GM18909 (cell line): ENCODE data around the gene ABLIM3.

Experiments used
- ATAC-seq: cut with Tn5 transposase; IDR thresholded peaks from one replicate; pipeline ENCODE4 v1.9.1; 2021; ENCODE audit warnings: mild to moderate bottlenecking; ENCODE audit not compliant: unreplicated experiment, poor library complexity

ABLIM3 gene

DNA sequence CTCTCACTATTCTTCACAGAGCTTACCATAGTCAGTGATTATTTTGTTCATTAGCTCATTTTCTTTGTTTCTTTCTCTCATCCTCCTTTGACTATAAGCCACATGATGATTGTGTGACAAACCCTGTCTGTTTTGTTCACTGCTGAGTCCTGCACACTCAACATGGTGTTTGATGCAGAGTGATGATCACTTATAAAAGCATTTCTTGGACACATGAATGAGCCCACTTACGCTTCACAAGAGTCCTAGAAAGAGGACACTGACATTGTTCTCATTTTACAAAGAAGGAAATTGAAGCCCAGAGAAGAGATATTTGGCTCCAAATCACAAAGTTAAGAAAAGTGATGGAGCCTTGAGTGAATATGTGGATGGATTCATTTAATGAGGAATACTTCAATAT is 13.4 kb downstream of the ABLIM3 start:
- no peak for ATAC-seq

DNA sequence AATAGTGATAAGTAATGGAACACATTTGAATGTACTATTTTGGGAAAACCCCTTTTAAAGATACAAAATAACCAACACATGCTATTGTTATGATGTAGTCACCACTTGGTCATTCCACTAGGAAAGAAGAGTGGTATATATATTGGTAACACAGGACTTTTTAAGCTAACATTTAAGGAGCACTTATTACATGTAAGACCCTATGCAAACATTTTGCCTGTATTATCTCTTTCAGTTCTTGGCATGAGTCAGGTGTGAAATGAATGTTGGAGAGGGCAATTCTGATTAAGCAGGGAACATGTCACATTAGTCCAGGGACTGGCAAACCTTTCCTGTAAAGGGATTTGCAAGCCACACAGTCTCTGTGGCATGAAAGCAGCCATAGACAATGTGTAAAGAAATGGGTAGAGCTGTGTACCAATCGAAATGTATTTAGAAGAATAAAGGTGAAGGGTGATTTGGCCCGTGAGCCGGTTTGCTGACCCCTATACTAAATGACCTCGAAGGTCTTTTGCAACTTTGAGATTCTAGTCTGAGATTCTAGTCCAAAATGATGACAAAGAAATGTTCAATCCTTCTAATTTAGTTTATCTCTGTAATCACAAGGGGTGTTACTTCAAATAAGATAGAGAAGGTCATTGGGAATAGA is 15.3 kb downstream of the ABLIM3 start:
- ATAC-seq, result no peak

DNA sequence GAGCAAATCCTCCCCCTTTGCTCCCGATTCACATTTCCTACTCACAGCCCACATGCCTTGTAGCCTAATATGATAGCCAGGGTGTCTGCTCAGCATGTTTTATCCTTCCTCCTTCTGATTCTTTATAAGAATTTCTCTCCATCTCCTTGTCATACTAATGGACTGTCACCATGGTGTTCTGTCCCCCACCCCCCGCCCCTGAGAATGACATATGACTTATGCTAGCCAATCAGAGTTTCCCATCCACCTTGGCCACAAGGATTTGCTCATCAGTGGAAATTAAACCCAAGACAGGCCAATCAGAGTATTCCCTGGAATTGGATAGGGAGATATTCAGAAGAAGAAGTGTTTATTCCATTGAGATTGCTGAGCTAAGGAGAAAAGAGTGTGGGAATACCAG is 16.0 kb downstream of the ABLIM3 start:
- ATAC-seq, result no peak

DNA sequence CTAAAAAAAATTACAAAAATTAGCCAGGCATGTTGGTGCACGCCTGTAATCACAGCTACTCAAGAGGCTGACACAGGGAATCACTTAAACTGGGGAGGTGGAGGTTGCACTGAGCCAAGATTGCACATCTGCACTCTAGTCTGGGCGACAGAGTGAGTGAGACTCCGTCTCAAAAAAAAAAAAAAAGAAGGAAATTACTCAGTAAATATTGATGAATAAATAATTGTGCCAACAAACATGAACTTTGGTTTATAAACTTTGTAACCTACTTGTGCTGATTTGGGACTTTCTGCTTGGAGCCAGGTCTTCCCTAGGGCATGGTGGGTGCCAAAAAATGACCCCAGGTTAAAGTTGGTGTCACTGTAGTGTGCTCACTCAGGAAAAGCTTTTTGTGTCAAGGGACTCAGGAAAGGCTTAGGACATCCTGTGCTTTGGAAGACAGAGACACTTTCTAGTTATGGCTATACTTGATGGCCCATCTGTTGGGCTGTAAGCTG is 19.0 kb downstream of the ABLIM3 start:
- ATAC-seq, result no peak

DNA sequence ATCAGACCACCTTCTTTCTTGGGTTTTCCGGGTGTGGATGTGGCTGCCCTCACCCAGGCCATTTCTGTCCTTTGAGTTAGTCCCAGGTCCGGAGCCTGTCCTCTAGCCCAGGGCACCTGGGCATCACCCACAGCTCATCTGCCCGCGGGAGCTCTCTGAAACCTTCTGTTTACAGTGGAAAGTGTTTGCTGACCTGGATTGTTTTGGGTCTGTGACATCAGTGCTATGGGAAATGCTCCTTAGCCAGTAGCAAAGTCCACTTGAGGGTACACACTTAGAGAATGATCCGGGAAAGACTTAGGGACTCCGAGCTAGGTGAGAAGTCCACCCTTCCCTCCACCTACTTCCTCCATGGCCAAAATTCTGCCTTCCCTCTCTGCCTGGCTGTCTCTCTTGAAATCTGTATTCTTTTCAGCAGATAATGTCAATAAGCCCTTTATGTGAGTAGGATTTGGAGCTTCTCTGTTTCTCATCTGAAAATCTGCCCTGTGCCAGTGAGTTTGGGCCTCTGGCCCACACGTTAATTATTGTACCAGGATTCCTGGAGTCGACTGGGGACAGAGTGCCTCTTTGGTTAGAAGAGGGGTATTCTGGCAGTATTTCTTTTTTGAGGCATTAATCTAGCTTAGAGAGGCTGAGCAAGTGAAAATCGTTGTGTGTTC is 19.9 kb downstream of the ABLIM3 start:
- ATAC-seq, result no peak

DNA sequence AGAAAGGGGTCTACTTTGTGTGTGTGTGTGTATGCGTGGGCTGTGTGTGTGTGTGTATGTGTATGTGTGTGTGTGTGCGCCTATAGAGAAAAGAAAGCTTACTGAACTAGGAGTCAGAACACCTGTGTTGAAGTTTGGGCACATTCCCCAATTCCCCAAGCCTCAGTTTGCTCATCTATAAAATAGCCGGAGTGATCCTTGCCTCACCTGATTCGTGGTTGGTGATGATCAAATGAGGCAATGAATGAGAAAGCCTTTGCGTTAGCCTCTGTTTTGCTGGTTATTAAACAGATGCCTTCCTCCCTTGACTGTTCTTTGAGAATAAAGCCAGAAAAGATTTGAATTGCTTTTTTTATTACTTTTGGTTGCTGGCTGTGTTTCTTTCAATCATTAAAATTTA is 20.6 kb downstream of the ABLIM3 start:
- ATAC-seq, result no peak

DNA sequence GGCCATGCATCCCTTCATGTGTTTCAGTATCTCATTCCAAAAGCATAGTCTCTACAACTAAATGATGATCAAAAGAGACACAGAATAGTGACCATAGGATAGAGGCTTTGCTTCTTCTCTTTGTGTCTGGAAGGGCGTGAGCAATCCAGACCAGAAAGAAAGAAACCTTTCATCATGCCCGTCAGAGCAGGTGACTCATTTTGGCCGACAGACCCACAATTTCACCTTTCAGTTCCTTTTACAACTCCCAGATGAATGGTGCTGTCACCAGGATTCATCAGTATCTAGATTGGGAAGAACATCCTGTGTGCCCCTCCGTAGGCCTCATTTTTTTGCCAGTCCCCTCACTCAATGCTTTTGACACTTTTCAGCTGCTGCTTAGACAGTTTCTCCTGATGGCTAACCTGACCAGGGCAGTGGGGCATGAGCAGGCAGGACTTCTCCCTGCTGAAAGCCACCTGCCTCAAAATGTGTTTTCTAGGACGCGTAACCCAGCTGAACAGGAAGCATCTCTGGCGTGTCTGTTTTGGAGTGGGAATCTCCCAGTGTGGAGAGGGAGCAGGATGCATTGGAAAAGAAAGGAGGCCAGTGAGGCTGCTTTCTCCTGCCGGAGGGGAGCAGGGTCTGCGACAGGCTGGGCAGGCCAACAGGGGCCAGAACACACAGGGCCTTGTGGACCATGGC is 21.2 kb downstream of the ABLIM3 start:
- ATAC-seq, result peak; percentile 87

DNA sequence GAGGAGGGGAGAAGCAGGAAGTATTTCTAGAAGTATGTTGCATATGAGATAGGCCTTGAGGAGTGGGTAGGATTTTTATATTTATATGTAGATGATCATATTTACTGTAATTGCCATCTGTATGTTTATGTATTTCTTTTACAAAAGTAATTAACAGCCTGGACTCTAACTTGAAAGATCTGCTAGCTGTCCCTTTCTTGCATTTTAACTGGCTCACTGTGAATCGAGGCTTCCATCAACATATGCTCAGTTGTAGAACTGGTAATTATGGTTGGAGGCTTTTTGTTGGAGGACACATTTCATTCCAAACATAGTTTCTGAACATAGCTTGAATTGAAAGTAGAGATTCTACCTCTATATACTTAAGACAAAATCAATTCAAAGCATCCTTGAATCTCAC is 23.4 kb downstream of the ABLIM3 start:
- no peak for ATAC-seq

DNA sequence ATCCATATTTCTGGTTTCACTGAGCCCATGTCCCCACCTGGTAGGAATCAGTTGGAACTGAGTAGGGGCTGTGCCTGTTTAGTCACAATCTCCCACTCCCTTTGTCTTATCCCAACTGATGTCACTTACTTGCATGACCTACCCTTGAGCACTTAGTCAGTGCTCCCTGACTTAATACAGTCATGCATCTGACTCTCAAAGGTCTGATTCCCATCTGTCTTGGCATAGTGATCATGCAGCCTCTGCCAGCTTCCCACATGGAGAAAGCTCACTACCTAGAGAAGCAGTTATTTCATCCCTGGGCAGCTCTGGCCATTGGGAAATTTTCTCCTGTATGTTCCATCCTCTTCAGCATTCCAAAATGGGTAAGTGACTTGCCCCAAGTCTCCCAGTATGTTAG is 24.8 kb downstream of the ABLIM3 start:
- no peak for ATAC-seq

DNA sequence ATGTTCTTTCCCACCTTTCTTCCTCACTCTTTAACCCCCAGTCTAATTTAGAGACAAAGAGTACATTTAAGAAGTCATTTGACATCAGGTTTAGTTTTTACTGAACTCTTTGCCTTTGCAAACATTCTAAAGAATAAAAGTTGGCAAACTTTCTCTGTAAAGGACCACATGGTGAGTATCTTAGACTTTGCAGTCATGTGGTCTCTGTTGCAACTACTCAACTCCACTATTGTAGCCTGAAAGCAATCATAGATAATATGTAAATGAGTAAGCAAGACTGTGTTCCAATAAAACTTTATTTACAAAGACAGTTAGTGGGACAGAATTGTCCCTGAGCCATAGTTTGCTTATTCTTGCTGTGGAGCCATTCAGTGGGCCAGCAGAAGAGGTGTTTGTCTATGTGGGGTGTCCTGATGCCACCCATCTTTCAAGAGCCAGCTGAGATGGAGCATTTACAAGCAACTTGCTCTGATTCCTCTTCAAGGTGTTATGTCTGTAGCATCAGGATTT is 25.4 kb downstream of the ABLIM3 start:
- no peak for ATAC-seq

DNA sequence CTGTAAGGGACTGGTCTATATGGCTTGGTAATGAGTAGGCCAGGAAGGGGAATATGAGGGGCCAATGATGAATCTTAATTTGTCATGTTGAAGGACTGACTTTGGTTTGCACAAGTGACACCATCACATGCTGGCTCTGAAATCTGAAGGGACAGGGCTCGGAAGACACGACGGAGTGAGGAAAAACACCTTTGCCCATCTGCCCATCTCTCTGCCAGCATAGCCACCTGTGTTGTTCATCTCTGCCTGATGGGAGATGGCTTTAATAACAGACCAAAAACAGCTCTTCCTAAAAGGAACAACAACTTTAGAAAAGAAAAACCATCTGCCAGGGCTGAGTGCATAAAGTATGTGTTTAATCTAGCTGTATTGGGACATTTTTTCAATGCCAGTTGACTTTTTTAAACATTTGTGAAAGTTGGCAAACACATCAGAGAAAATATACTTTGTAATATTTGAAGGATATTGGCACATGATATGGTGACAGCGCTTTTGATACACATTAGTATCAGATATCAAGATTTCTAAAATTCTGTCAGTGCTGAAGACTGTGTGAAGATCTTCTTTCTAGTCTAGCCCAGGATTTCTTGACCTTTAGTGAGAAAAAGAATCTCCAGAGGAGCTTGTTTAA is 27.1 kb downstream of the ABLIM3 start:
- ATAC-seq, result no peak

DNA sequence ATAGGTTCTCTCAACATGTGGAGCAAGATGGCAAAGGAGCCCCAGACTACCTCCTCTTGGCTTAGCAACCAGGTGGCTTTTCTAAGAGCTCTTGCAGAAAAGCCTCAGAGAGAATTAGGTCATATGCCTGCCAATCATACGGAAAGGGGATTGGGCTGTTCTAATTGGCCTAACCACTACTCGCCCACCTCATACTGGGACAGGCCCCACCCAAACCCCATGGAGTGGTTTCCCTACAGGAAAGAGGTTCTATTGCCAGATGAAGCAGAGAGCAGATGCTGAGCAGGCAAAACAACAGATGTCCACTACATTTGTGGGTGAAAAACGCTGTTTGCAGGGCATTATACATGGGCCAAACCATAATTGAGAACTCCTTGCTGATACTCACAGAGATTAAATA is 29.0 kb downstream of the ABLIM3 start:
- no peak for ATAC-seq

DNA sequence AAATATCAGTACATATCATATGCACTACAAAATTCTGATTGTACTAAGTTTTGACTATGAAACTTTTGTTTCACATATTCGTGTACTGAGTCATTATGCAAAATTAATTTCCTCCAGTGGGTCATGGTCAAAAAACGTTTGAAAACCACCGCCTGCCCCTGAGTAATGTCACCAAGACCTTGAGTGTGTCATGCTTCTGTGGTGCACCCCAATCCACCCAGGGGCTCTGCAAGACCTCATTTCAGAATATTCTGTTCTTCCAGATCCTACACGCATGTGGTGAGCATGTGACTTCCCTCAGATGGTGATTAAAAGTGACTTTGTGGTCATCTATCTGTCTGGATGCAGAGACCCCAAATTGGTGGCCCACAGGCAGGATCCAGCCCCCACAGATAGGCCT is 31.0 kb downstream of the ABLIM3 start:
- ATAC-seq, result peak; percentile 84

DNA sequence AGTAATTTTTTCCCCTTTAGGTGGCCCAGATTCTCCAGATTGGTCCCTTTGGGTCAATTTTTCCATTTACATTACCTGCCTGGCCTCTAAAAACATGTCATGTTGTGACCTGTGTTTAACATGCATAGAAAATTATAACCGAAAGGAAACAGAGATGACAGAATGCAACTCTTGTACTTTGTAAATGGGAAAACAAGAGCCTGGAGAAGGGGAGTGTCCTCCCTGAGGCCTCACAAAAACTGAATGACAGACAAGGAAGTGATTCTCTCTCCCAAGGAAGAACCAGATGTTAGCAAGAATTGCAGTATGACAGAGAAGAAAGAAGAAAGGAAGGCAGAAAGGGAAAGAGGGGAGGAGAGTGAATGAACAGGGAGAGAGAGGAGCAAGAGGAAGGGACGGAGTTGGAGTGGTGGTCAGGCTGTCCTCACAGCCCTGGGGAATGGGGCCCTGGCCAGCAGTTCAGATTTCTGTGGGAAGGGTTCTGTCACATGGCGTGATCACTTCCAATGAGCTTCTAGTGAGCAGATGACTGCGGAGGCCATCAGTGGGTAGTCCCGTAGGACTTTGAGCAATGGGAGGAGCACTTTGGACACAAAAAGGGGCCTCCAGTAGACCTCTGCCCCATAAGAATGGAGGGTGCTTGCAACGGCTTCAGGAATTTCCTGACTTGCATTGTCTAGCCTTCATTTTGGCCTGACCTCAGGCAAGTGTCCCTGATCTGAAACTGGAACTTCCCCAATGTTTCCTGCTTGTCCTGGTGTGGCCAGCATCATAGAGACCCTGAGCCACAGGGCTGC is 31.6 kb downstream of the ABLIM3 start:
- no peak for ATAC-seq

DNA sequence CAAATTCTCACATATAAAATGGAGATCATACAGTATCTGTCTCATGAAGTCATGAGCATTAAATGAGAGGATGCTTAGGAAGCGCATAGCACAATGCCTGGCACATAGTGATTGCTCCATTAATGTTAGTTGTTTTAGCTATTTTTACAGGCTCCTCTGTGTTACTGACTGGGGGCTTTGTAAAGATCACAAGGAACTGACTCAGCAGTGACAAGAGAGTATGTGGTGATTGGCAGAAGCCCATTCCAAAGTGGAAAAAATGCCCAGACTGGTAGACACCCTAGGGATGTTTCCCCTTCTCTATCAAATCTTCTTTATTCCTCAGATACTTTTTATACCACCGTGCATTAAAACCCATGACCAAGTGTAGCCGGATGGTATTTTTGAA is 33.5 kb downstream of the ABLIM3 start:
- no peak for ATAC-seq

DNA sequence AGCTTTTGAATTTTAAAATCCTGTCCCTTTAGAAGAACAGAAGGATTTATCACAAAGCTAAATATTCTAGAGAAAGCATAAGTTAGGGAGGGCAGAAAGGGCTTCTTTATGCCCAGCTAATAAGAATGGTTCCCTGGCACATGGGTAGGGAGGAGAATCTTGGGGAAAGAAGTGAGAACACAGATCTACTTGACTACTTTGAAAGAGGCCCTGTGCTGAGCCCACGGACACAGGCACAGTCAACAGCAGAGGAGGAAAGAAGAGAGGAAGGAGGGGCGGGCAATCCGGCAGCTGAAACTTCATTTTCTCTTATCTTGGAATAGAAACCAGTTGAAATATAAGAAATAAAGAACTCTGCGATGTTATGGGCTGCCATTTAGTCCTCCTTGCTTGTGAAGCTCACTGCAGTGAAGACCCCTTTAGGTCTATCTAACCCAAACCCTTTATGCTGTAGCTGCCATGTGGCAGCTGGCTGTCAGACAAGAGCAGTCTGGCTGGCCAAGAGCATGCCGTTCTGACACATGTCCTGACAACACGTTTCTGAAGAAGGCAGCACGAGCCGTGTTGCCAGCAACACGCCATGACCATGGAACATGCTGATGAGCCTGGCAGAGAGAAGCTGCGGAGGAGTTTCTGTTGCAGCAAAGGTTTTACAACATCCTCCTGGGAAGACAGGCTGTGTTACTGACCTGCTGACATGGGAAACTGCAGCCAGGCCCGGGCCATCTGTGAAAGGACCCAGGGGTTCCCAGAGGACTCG is 34.2 kb downstream of the ABLIM3 start:
- no peak for ATAC-seq

DNA sequence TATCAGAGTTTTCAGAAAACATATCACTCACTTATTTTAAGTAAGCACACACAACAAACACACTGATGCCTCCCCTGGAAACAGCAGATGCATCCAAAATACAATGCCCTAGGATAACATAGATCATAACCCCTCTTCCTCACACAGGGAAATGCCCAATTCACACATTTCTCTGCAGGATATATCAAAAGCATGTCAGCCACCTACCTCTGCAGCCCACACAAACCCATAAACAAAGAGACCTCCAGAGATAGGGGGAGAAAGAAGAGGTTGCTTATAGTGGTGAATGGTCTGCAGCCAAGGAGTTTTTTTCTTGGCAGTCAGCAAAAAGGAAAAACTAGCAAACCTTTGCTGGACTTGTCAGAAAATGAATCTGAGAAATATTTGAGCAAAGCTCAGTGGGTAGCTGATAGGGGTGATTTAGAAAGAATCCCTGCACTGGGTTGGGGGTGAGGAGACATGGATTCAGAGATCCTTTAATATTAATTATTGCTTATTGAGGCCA is 36.1 kb downstream of the ABLIM3 start:
- ATAC-seq, result no peak

DNA sequence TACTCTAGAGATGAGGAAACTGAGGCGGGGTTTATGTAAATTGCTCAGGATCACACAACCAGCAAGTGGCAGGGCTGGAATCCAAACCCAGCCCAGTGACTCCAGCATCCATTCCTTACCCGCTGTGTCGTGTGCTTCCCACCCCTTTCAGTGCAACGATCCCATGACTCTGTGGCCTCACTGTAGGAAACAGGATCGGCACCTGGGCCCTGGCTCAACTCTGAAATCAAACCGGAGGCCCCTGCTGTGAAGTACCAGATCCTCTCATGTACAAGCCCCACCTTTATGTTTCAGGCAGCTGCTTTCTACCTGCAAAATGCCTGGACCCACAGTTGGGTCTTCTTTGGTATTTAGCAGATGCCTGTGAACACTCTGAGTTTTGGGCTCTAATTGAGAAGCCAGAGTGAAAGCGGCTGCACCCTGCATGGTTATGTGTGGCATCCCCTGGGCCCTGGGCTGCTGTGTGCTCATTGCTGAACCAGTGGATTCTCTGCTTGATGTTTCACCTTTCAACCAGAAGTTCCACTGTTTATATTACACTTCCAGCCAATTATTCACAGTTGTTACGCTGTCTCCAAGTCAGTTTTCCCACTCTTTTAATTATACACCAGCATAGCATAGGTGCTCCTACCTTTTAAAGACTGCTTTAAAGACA is 36.7 kb downstream of the ABLIM3 start:
- no peak for ATAC-seq

DNA sequence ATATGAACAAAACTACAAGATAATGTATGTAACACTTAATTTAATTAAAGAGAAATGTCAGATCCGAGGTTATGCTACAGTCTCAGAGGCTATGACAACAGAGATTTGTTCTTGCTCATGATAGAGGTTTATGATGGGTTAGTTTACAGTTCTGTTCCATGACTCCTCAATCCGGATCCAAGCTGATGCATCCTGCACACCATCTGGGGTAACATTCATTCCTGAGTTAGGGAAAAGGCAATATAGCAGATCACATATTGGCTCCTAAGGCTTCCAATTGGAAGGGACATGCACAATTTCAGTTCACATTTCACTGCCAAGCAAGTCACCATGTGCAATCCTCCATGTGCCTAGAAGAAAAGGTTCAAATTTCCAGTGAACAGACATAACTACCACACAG is 40.4 kb downstream of the ABLIM3 start:
- ATAC-seq, result no peak
